IMR-90 (cell line): ENCODE results near the gene RFK. TPM values are rescaled to one million over a fixed set of nuclear protein-coding genes. Genes with fewer than 3 reads are reported as not detected.

Experiments used
- ATAC-seq: fragments of 200-7000 bp; cut with Tn5 transposase; 2 replicates; pipeline ENCODE4 v1.9.1; 2020; ENCODE audit warnings: low read depth, mild to moderate bottlenecking, moderate library complexity
- BruUV-seq: library from RNA; stranded (reverse); fragments of 400-500 nt; replicated peaks from 2 replicates; lab custom pipeline; 2021; lab: Mats Ljungman, UMichigan
- CTCF ChIA-PET: fragments of 300-600 bp; formaldehyde crosslinking; extraction: SDS; loops from one replicate; lab custom pipeline; 2021; ENCODE audit warnings: antibody characterized with exemption; lab: Yijun Ruan, JAX
- POLR2A ChIA-PET: fragments of 300-600 bp; sonication (Branson Sonifier 250); formaldehyde crosslinking; loops from one replicate; lab custom pipeline; 2022; ENCODE audit warnings: antibody characterized with exemption; ENCODE audit not compliant: unreplicated experiment; lab: Charles Lee
- DNase-seq: peaks from one replicate; pipeline ENCODE4 v3.0.0; 2013
- H2AFZ ChIP-seq: replicated peaks from 2 replicates; pipeline ENCODE3; 2013; ENCODE audit warnings: low read length, mild to moderate bottlenecking; ENCODE audit not compliant: poor library complexity
- H2AK5ac ChIP-seq: 2 replicates; pipeline ENCODE4 v1.6.1; 2013; ENCODE audit warnings: low read depth, low read length, inconsistent platforms
- H2AK9ac ChIP-seq: replicated peaks from 2 replicates; pipeline ENCODE3; 2013; ENCODE audit warnings: mild to moderate bottlenecking, low read depth, low read length, moderate library complexity; ENCODE audit not compliant: poor library complexity
- H2BK120ac ChIP-seq: 2 replicates; pipeline ENCODE4 v1.6.1; 2013; ENCODE audit warnings: low read depth, low read length, inconsistent platforms
- H2BK15ac ChIP-seq: 3 replicates; pipeline ENCODE4 v1.6.1; 2013; ENCODE audit warnings: low read depth, low read length, inconsistent platforms
- H2BK20ac ChIP-seq: 2 replicates; pipeline ENCODE4 v1.6.1; 2013; ENCODE audit warnings: low read depth, mild to moderate bottlenecking, inconsistent platforms, low read length, moderate library complexity
- H2BK5ac ChIP-seq: 2 replicates; pipeline ENCODE4 v1.6.1; 2013; ENCODE audit warnings: mild to moderate bottlenecking, low read depth, low read length, inconsistent platforms; ENCODE audit not compliant: poor library complexity, severe bottlenecking
- H3K14ac ChIP-seq: replicated peaks from 2 replicates; pipeline ENCODE4 v1.6.1; 2013; ENCODE audit warnings: low read depth, low read length, inconsistent platforms
- H3K18ac ChIP-seq: 2 replicates; pipeline ENCODE4 v1.6.1; 2013; ENCODE audit warnings: low read depth, low read length, control low read depth
- H3K23ac ChIP-seq: 2 replicates; pipeline ENCODE4 v1.6.1; 2013; ENCODE audit warnings: low read depth, low read length, inconsistent platforms
- H3K27ac ChIP-seq: 2 replicates; pipeline ENCODE4 v1.5.1; 2013; ENCODE audit warnings: mild to moderate bottlenecking, control low read depth, low read length; ENCODE audit not compliant: insufficient read depth
- H3K27me3 ChIP-seq: 2 replicates; pipeline ENCODE4 v1.6.1; 2013; ENCODE audit warnings: low read length; ENCODE audit not compliant: control insufficient read depth, insufficient read depth
- H3K36me3 ChIP-seq: 2 replicates; pipeline ENCODE4 v1.6.1; 2013; ENCODE audit warnings: low read length, mixed read lengths; ENCODE audit not compliant: control insufficient read depth, insufficient read depth
- H3K4ac ChIP-seq: 2 replicates; pipeline ENCODE4 v1.6.1; 2013; ENCODE audit warnings: low read depth, low read length, inconsistent platforms
- H3K4me1 ChIP-seq: 2 replicates; pipeline ENCODE4 v1.6.1; 2013; ENCODE audit warnings: low read length, mixed read lengths; ENCODE audit not compliant: control insufficient read depth, insufficient read depth
- H3K4me2 ChIP-seq: 2 replicates; pipeline ENCODE4 v1.6.1; 2013; ENCODE audit warnings: low read depth, mild to moderate bottlenecking, control low read depth, low read length, moderate library complexity
- H3K4me3 ChIP-seq: 2 replicates; pipeline ENCODE4 v1.5.1; 2013; ENCODE audit warnings: low read depth, mild to moderate bottlenecking, control low read depth, low read length, moderate library complexity; ENCODE audit not compliant: insufficient read depth
- H3K56ac ChIP-seq: 2 replicates; pipeline ENCODE4 v1.6.1; 2013; ENCODE audit warnings: low read length, inconsistent platforms; ENCODE audit not compliant: insufficient read depth; ENCODE audit errors: extremely low read depth
- H3K79me1 ChIP-seq, 2 experiments: 2 replicates each; pipeline ENCODE4 v1.6.1; 2013; ENCODE audit warnings: low read length in 2 of 2, inconsistent platforms in 1 of 2, low read depth in 1 of 2
- H3K9ac ChIP-seq: 2 replicates; pipeline ENCODE4 v1.6.1; 2013; ENCODE audit warnings: low read depth, low read length, control low read depth
- H3K9me1 ChIP-seq: 2 replicates; pipeline ENCODE4 v1.6.1; 2013; ENCODE audit warnings: low read length, inconsistent platforms; ENCODE audit not compliant: insufficient read depth
- H3K9me3 ChIP-seq: 2 replicates; pipeline ENCODE4 v1.6.1; 2013; ENCODE audit warnings: low read length; ENCODE audit not compliant: control insufficient read depth, insufficient read depth
- H4K20me1 ChIP-seq: 2 replicates; pipeline ENCODE4 v1.6.1; 2013; ENCODE audit warnings: low read length, inconsistent platforms; ENCODE audit not compliant: insufficient read depth
- H4K5ac ChIP-seq: 2 replicates; pipeline ENCODE4 v1.6.1; 2013; ENCODE audit warnings: mild to moderate bottlenecking, low read depth, low read length, control low read depth
- H4K8ac ChIP-seq, 2 experiments: 2 replicates each; pipeline ENCODE4 v1.6.1; 2013; ENCODE audit warnings: low read depth in 2 of 2, low read length in 2 of 2, control low read depth in 1 of 2, inconsistent platforms in 1 of 2
- H4K91ac ChIP-seq: 2 replicates; pipeline ENCODE4 v1.6.1; 2013; ENCODE audit warnings: low read depth, low read length, inconsistent platforms; ENCODE audit not compliant: insufficient read depth
- BHLHE40 ChIP-seq: fragments of 150-350 bp; IDR thresholded peaks from 2 replicates; pipeline ENCODE4 v1.6.1; 2016; ENCODE audit warnings: mild to moderate bottlenecking, low read depth, low read length
- MAFK ChIP-seq: IDR thresholded peaks from 2 replicates; pipeline ENCODE4 v1.6.1; 2012; ENCODE audit warnings: low read depth, low read length, improper control_type of control experiment
- MAZ ChIP-seq: IDR thresholded peaks from 2 replicates; pipeline ENCODE4 v1.6.1; 2012; ENCODE audit warnings: low read depth, mild to moderate bottlenecking, low read length, improper control_type of control experiment, moderate library complexity, borderline replicate concordance
- RCOR1 ChIP-seq: IDR thresholded peaks from 2 replicates; pipeline ENCODE4 v1.6.1; 2012; ENCODE audit warnings: mild to moderate bottlenecking, low read length, improper control_type of control experiment; ENCODE audit not compliant: insufficient replicate concordance
- WGBS, 2 experiments: methylation state at CpG; one replicate each; pipeline versions ENCODE4 v1.1.5 to v1.1.7; 2013; ENCODE audit warnings: missing lambda C conversion rate in 2 of 2; ENCODE audit not compliant: insufficient read length in 1 of 2; ENCODE audit errors: extremely low coverage in 2 of 2; 5-methylcytosine and 5-hydroxymethylcytosine counted together
- dilution Hi-C: fragments of 300-500 bp; cut with HindIII; formaldehyde crosslinking; loops from one replicate; pipeline ENCODE4 v1.14.3; 2018; ENCODE audit warnings: low sequenced_read_pairs; ENCODE audit not compliant: unreplicated experiment
- in situ Hi-C: fragments of 300-500 bp; cut with MboI; formaldehyde crosslinking; loops from 3 replicates; pipeline ENCODE4 v1.14.3; 2019; ENCODE audit warnings: low sequenced_read_pairs, inconsistent platforms, mixed read lengths
- intact Hi-C: fragments of 100-400 bp; cut with micrococcal nuclease; formaldehyde crosslinking; loops from 2 replicates; pipeline ENCODE4 v1.10.0; 2022
- polyA plus RNA-seq, 3 experiments: library from polyadenylated mRNA; depleted of rRNA; stranded (reverse); fragments of >200 nt; gene quantifications; 2 replicates each; pipeline ENCODE4 v1.2.3, GENCODE V29; 2012; ENCODE audit warnings: low replicate concordance in 1 of 3
- total RNA-seq: library from RNA; depleted of rRNA; stranded (reverse); fragments of >200 nt; gene quantifications from 2 replicates; pipeline ENCODE4 v1.2.3, GENCODE V29; 2012
- TF ChIP-seq, protein P1 (sequence below): conservative IDR thresholded peaks from 2 replicates; pipeline ENCODE4 v1.5.1; 2012; ENCODE audit warnings: mild to moderate bottlenecking, low read depth, low read length, improper control_type of control experiment

RFK gene
- total and polyA plus RNA-seq, 2 of the 4 experiments (the other 2 are of a cell fraction): 10.3 to 13.8 TPM

- Histone ChIP-seq H4K8ac (peak overlapping the region in 1 of 2 experiments; percentile 22; a peak in 1 of 4 replicates), H3K56ac (no peak overlapping the region), H2AK9ac (no peak overlapping the region), H4K91ac (peak overlapping the region; percentile 12; the same call in 1 of the 2 replicates), H4K5ac (no peak overlapping the region; the same call in 1 of the 2 replicates), H3K23ac (no peak overlapping the region), H3K4me2 (no peak overlapping the region), H3K4me1 (peaks cover 16% of the 10 kb centered on the region), H2BK20ac (peak overlapping the region; percentile 66), H3K27ac (no peak overlapping the region), H3K9me3 (no peaks in the 10 kb centered on the region), H2BK5ac (no peak overlapping the region), H3K9ac (no peak overlapping the region), H3K18ac (peak overlapping the region; percentile 93), H2BK15ac (0 out of 3 replicates have a peak overlapping the region, but pooled peaks have one; percentile 51), H3K79me1 (no peaks in the 10 kb centered on the region), H3K36me3 (no peaks in the 10 kb centered on the region), H2AK5ac (peak overlapping the region; percentile 96; the same call in 1 of the 2 replicates), H3K9me1 (peaks cover 10% of the 10 kb centered on the region), H2AFZ (no peak overlapping the region), H3K4ac (peak overlapping the region; percentile 84; the same call in 1 of the 2 replicates), H3K14ac (no peak overlapping the region; the same call in 1 of the 2 replicates), H3K27me3 (no peaks in the 10 kb centered on the region), H3K4me3 (no peak overlapping the region), H2BK120ac (peak overlapping the region; percentile 45; the same call in 1 of the 2 replicates), H4K20me1 (no peaks in the 10 kb centered on the region)
- dilution Hi-C loops: no loop called here
- no peak for ATAC-seq
- WGBS, 2 experiments: 83% methylated on average over 1 of the region's 6 CpGs; no CpG with 5 or more reads in 1 of the 2 experiments
- no peak for DNase-seq
- no TSS peak for BruUV-seq
- intact Hi-C loops: loop anchor here (5.0 kb wide), 1 partner anchor 482 kb away; the partner anchor contains the start of gene PCSK5
- POLR2A ChIA-PET: interaction anchor here (0.6 kb wide), 1 partner anchor 385 kb away, joined by 3 read pairs; no protein-coding TSS in a partner anchor
- in situ Hi-C loops: no loop called here
- no peak for TF ChIP-seq BHLHE40
- TF ChIP-seq RCOR1: no peak
- no peak for TF ChIP-seq MAZ
- no peak for TF ChIP-seq MAFK
- TF ChIP-seq, protein P1, sequence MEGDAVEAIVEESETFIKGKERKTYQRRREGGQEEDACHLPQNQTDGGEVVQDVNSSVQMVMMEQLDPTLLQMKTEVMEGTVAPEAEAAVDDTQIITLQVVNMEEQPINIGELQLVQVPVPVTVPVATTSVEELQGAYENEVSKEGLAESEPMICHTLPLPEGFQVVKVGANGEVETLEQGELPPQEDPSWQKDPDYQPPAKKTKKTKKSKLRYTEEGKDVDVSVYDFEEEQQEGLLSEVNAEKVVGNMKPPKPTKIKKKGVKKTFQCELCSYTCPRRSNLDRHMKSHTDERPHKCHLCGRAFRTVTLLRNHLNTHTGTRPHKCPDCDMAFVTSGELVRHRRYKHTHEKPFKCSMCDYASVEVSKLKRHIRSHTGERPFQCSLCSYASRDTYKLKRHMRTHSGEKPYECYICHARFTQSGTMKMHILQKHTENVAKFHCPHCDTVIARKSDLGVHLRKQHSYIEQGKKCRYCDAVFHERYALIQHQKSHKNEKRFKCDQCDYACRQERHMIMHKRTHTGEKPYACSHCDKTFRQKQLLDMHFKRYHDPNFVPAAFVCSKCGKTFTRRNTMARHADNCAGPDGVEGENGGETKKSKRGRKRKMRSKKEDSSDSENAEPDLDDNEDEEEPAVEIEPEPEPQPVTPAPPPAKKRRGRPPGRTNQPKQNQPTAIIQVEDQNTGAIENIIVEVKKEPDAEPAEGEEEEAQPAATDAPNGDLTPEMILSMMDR: no peak
- CTCF ChIA-PET: interaction anchor here (1.0 kb wide), 1 partner anchor 10 kb away, joined by 5 read pairs; no protein-coding TSS in a partner anchor
These were observed 20.3 kb downstream of the RFK start for GRCh38 chr9:76373784-76374474.
